Neural progenitor cell (in vitro differentiated cells): ENCODE measurements around the gene SNRNP70.

Source experiments
- CTCF ChIP-seq: fragments of 200-600 bp; sonication (generic); IDR thresholded peaks from 2 replicates; pipeline ENCODE4 v1.5.1; 2017; ENCODE audit warnings: antibody characterized with exemption, mild to moderate bottlenecking
- EZH2 ChIP-seq: fragments of 200-600 bp; sonication (generic); IDR thresholded peaks from 2 replicates; pipeline ENCODE4 v1.6.1; 2017; ENCODE audit warnings: antibody characterized with exemption, mild to moderate bottlenecking, moderate library complexity

- no peak for TF ChIP-seq CTCF
- no peak for TF ChIP-seq EZH2
Observed at GRCh38 chr19:49107625-49108459, 22.6 kb downstream of the SNRNP70 start.
